ENCODE data around the gene DPY30. TPM values are rescaled to one million over a fixed set of nuclear protein-coding genes. Genes with fewer than 3 reads are reported as not detected.

The DPY30 gene
- 99.9 TPM for polyA plus RNA-seq (2012; ENCODE audit: insufficient read depth, insufficient read length, low read depth)

- TF ChIP-seq CTCF (IDR thresholded peaks at IDR 0.05; ENCODE audit: low read depth, low read length): peak; percentile 7; the same call in 1 of the 2 replicates
- peak within 1 kb of the TSS; percentile 92 for H3K4me3 ChIP-seq (ENCODE audit: low read depth, low read length)
- no peaks in the 10 kb centered on the region for H3K27me3 ChIP-seq
- no peaks in the 10 kb centered on the region for H3K36me3 ChIP-seq
- peak; percentile 95 for DNase-seq
- no peaks in the 10 kb centered on the region for H3K4me1 ChIP-seq
- H3K9me3 ChIP-seq: no peaks in the 10 kb centered on the region
These were observed at the start of gene DPY30 for GRCh38 chr2:32039447-32040219. TSS of gene DPY30 (minus strand) at chr2:32039805. CDS start at chr2:32039456, 349 bp downstream.

GRCh38 chr2:32074134-32074506, 34.5 kb upstream of the DPY30 start:
- DNase-seq: no peak
- H3K9me3 ChIP-seq: no peaks in the 10 kb centered on the region
- H3K4me3 ChIP-seq (ENCODE audit: low read depth, low read length): no peak overlapping the region
- no peaks in the 10 kb centered on the region; the same call in 1 of the 2 replicates for H3K36me3 ChIP-seq
- H3K27me3 ChIP-seq: no peaks in the 10 kb centered on the region
- no peaks in the 10 kb centered on the region for H3K4me1 ChIP-seq
- TF ChIP-seq CTCF (IDR thresholded peaks at IDR 0.05; ENCODE audit: low read depth, low read length): no peak

GRCh38 chr2:32067549-32067948, 27.9 kb upstream of the DPY30 start:
- no peaks in the 10 kb centered on the region for H3K27me3 ChIP-seq
- H3K36me3 ChIP-seq: no peaks in the 10 kb centered on the region
- no peak for TF ChIP-seq CTCF (IDR thresholded peaks at IDR 0.05; ENCODE audit: low read depth, low read length)
- no peaks in the 10 kb centered on the region for H3K4me1 ChIP-seq
- H3K9me3 ChIP-seq: no peaks in the 10 kb centered on the region
- no peak for DNase-seq
- no peak overlapping the region for H3K4me3 ChIP-seq (ENCODE audit: low read depth, low read length)

GRCh38 chr2:32064713-32065112, 25.1 kb upstream of the DPY30 start:
- H3K36me3 ChIP-seq: no peaks in the 10 kb centered on the region
- H3K9me3 ChIP-seq: no peaks in the 10 kb centered on the region
- DNase-seq: no peak
- H3K27me3 ChIP-seq: no peaks in the 10 kb centered on the region
- peak overlapping the region; percentile 75 for H3K4me3 ChIP-seq (ENCODE audit: low read depth, low read length)
- no peak for TF ChIP-seq CTCF (IDR thresholded peaks at IDR 0.05; ENCODE audit: low read depth, low read length)
- no peaks in the 10 kb centered on the region for H3K4me1 ChIP-seq

GRCh38 chr2:32064021-32064601, 24.5 kb upstream of the DPY30 start:
- no peak for DNase-seq
- Histone ChIP-seq H3K36me3 (no peaks in the 10 kb centered on the region), H3K9me3 (no peaks in the 10 kb centered on the region), H3K27me3 (no peaks in the 10 kb centered on the region), H3K4me3 (ENCODE audit: low read depth, low read length) (peak overlapping the region; percentile 75), H3K4me1 (no peaks in the 10 kb centered on the region)
- TF ChIP-seq CTCF (IDR thresholded peaks at IDR 0.05; ENCODE audit: low read depth, low read length): no peak

Measured in BE2C (cell line).